GM10847 (cell line): Measurements from ENCODE around the gene PTCD3.

Source experiments
- POLR2A ChIP-seq: IDR thresholded peaks from 2 replicates; pipeline ENCODE4 v1.6.1; 2011; ENCODE audit not compliant: insufficient read length; ENCODE audit errors: extremely low read depth

PTCD3 gene

GRCh38 chr2:86118130-86118529 lies 12.1 kb downstream of the PTCD3 start:
- no peak for TF ChIP-seq POLR2A

GRCh38 chr2:86123328-86123925 lies 17.4 kb downstream of the PTCD3 start:
- TF ChIP-seq POLR2A, result no peak

- no peak for TF ChIP-seq POLR2A
These were observed 18.6 kb downstream of the PTCD3 start for GRCh38 chr2:86124683-86125082.

GRCh38 chr2:86134709-86135108 lies 28.7 kb downstream of the PTCD3 start:
- no peak for TF ChIP-seq POLR2A

GRCh38 chr2:86135653-86136052 lies 29.6 kb downstream of the PTCD3 start:
- TF ChIP-seq POLR2A, result no peak

- no peak for TF ChIP-seq POLR2A
These were observed 30.1 kb downstream of the PTCD3 start for GRCh38 chr2:86136141-86136540.

GRCh38 chr2:86138736-86139625 lies 32.9 kb downstream of the PTCD3 start:
- no peak for TF ChIP-seq POLR2A

- no peak for TF ChIP-seq POLR2A
These were observed 33.9 kb downstream of the PTCD3 start for GRCh38 chr2:86139981-86140380.

- no peak for TF ChIP-seq POLR2A
These were observed 34.9 kb downstream of the PTCD3 start for GRCh38 chr2:86140969-86141392.

- TF ChIP-seq POLR2A, result no peak
These were observed 36.6 kb downstream of the PTCD3 start for GRCh38 chr2:86142436-86143257.

GRCh38 chr2:86143307-86143706 lies 37.3 kb downstream of the PTCD3 start:
- no peak for TF ChIP-seq POLR2A

- TF ChIP-seq POLR2A, result no peak
These were observed 38.1 kb downstream of the PTCD3 start for GRCh38 chr2:86143926-86144685.

- no peak for TF ChIP-seq POLR2A
These were observed 41.8 kb downstream of the PTCD3 start for GRCh38 chr2:86147793-86148192.

GRCh38 chr2:86150502-86150901 lies 44.5 kb downstream of the PTCD3 start:
- no peak for TF ChIP-seq POLR2A

GRCh38 chr2:86157009-86157556 lies 51.0 kb downstream of the PTCD3 start:
- no peak for TF ChIP-seq POLR2A

GRCh38 chr2:86158286-86158685 lies 52.3 kb downstream of the PTCD3 start:
- no peak for TF ChIP-seq POLR2A
